Keratinocyte (primary cell): ENCODE measurements around the gene FBXW7.

Experiments
- CTCF ChIP-seq, 3 experiments: IDR thresholded peaks in 1 of 3; conservative IDR thresholded peaks in 1 of 3; optimal IDR thresholded peaks in 1 of 3; 2 replicates in 2 of 3; 3 replicates in 1 of 3; pipeline versions ENCODE3 to v1.5.1; 2011; ENCODE audit warnings: low read length in 3 of 3, mild to moderate bottlenecking in 3 of 3, moderate library complexity in 2 of 3, control low read depth in 1 of 3, inconsistent platforms in 1 of 3; ENCODE audit not compliant: insufficient read depth in 2 of 3; ENCODE audit errors: extremely low read depth in 1 of 3
- EZH2 ChIP-seq: IDR thresholded peaks from one replicate; pipeline ENCODE4 v1.6.1; 2012; ENCODE audit warnings: inconsistent platforms, mild to moderate bottlenecking, low read length, moderate library complexity

- TF ChIP-seq CTCF (optimal IDR thresholded peaks at IDR 0.05 in 1 of 3, IDR thresholded peaks at IDR 0.05 in 1 of 3, conservative IDR thresholded peaks at IDR 0.05 in 1 of 3; ENCODE audit: extremely low read depth in 1 of 3, insufficient read depth in 2 of 3, low read length in 3 of 3) (no peak), EZH2 (no peak)
Observed at GRCh38 chr4:152322656-152323055, 213.2 kb downstream of the FBXW7 start.
